HG03139 (cell line): Measurements from ENCODE around the gene MISP.

ENCODE experiments used
- ATAC-seq: cut with Tn5 transposase; IDR thresholded peaks from one replicate; pipeline ENCODE4 v1.9.1; 2021; ENCODE audit not compliant: unreplicated experiment

The MISP gene

DNA sequence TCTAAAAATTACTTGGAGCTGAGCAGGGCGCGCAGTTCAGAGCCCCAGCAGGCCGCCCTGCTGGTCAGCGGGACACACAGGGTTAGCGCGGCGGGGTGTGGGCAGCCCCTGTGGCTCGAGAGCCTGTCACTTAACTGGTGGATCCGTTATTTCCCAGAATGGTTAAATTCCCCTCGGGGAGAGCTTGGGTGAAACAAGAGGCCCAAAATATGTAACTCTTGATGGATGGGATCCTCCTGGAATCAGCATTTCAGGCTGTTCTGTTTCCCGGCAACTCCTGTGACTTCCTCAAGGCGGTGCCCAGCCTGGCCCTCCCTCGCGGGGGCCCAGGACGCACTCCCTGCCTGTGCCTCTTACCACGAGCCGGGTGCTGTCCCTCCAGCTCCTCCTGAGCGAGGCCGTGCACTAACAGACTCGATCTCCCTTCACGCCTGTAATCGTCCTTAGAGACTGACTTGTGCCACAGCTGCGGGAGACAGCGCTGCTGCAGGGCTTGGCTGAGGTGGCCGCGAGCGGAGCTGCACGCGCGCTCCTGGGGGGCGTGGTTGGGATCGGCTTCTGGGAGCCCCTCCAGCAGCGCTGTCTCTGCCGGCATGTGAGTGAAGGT, 56.0 kb downstream of the MISP start:
- ATAC-seq, result no peak

GRCh38 chr19:807627-808422, 56.9 kb downstream of the MISP start:
- no peak for ATAC-seq

- no peak for ATAC-seq
Observed at GRCh38 chr19:808423-808775, 57.5 kb downstream of the MISP start.

DNA sequence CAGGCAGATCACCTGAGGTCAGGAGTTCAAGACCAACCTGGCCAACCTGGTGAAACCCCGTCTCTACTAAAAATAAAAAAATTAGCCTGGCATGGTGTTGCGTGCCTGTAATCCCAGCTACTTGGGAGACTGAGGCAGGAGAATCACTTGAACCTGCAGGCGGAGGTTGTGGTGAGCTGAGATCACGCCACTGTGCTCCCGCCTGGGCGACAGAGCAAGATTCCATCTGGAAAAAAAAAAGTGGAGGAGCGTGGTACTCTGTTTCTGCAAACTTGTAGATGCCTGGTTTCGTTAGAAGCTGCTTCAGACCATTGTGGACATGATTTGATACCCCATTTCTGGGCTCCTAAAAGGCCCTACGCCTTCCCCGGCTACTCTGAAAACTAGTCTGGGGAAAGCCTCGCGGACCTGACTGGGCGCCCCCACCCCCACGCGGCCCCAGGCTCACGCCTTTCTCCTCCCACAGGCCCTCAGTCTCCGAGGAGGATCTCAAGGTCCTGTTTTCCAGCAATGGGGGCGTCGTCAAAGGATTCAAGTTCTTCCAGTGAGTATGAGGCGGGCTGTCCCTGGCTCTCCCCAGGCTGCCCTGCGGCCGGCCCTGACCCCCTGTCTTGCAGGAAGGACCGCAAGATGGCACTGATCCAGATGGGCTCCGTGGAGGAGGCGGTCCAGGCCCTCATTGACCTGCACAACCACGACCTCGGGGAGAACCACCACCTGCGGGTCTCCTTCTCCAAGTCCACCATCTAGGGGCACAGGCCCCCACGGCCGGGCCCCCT, 59.4 kb downstream of the MISP start:
- no peak for ATAC-seq

DNA sequence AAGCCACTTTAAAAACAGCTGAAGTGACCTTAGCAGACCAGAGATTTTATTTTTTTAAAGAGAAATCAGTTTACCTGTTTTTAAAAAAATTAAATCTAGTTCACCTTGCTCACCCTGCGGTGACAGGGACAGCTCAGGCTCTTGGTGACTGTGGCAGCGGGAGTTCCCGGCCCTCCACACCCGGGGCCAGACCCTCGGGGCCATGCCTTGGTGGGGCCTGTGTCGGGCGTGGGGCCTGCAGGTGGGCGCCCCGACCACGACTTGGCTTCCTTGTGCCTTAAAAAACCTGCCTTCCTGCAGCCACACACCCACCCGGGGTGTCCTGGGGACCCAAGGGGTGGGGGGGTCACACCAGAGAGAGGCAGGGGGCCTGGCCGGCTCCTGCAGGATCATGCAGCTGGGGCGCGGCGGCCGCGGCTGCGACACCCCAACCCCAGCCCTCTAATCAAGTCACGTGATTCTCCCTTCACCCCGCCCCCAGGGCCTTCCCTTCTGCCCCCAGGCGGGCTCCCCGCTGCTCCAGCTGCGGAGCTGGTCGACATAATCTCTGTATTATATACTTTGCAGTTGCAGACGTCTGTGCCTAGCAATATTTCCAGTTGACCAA, 60.1 kb downstream of the MISP start:
- ATAC-seq, result no peak

DNA sequence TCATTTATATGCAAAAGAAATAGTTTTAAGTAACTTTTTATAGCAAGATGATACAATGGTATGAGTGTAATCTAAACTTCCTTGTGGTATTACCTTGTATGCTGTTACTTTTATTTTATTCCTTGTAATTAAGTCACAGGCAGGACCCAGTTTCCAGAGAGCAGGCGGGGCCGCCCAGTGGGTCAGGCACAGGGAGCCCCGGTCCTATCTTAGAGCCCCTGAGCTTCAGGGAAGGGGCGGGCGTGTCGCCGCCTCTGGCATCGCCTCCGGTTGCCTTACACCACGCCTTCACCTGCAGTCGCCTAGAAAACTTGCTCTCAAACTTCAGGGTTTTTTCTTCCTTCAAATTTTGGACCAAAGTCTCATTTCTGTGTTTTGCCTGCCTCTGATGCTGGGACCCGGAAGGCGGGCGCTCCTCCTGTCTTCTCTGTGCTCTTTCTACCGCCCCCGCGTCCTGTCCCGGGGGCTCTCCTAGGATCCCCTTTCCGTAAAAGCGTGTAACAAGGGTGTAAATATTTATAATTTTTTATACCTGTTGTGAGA, 60.7 kb downstream of the MISP start:
- no peak for ATAC-seq

GRCh38 chr19:812049-812746, 61.3 kb downstream of the MISP start:
- ATAC-seq, result no peak

GRCh38 chr19:812747-813218, 61.9 kb downstream of the MISP start:
- ATAC-seq, result no peak

DNA sequence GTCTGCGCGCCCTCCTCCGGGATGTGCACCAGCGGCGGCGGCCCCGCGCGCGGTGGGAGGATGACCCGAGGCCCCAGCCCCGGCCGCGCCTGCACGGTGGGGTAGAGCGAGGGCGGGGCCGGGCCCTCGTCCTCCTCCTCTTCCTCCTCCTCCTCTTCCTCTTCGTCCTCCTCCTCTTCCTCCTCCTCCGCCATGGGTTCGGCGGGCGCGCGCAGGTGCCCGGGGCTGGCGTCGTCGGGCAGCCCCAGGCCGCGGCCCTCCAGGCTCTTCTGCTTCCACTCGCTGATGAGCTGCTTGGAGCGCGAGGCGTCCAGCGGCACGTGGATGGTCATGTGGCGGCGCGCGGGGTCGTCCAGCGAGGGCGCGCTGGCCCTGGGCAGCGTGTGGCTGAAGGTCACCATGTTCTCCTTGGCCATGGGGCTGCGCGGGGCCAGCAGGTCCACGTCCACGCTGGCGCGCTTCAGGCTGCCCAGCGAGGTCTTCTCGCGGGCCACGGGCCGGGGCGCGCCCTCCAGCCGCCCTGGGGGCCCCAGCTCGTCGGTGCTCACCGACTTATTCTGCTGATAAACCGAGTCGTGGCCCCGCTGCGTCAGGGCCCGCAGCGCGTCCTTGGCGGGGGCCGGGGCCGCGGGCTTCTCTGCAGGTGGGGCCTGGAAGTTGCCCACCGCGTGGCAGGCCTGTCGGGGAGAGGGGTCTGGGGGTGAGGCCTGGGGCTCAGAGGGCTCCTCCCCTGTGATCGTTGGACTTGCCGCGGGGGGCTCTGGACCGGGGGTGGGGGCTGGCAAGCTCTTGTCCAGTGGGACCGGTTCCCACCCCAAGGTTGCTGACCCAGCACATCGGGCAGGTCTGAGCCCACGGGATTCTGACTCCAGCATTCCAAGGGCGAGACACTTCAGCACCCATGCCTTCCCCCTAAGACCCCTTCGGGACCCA, 62.6 kb downstream of the MISP start:
- no peak for ATAC-seq
